ENCODE data around the gene NAV2.

The NAV2 gene

DNA sequence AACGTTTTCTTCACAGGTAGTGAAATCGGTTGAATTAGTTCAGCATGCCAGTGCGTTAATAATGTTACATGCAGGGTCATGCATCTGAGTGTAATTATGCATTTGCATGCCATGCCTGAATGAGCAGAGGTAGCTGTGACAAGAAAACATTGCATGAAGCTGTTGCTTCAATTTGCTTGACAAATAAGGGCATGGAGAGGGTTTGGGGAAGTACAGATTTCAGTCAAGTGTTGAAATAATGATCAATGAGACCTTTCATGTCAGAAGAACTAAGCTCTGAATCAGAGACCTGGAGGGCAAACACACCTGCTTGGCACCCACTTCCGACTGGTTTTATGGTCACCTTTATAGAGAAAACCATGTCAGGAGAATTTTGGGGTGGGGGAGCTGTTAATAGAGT is 226.2 kb downstream of the NAV2 start:
- H3K4me2 ChIP-seq (ENCODE audit: low read length), result no peak overlapping the region
- H3K27me3 ChIP-seq (ENCODE audit: control insufficient read depth, insufficient read depth, low read length), result no peaks in the 10 kb centered on the region
- no peak overlapping the region for H3K9ac ChIP-seq (ENCODE audit: low read depth, low read length)
- H3K9me3 ChIP-seq (replicated peaks; ENCODE audit: low read length), result no peaks in the 10 kb centered on the region
- peaks cover 87% of the 10 kb centered on the region for H3K36me3 ChIP-seq (ENCODE audit: insufficient read depth, low read length)
- no peak overlapping the region for H3K4me3 ChIP-seq (ENCODE audit: low read length)
- peaks cover 23% of the 10 kb centered on the region for H3K4me1 ChIP-seq (ENCODE audit: control insufficient read depth, insufficient read depth, low read length)

DNA sequence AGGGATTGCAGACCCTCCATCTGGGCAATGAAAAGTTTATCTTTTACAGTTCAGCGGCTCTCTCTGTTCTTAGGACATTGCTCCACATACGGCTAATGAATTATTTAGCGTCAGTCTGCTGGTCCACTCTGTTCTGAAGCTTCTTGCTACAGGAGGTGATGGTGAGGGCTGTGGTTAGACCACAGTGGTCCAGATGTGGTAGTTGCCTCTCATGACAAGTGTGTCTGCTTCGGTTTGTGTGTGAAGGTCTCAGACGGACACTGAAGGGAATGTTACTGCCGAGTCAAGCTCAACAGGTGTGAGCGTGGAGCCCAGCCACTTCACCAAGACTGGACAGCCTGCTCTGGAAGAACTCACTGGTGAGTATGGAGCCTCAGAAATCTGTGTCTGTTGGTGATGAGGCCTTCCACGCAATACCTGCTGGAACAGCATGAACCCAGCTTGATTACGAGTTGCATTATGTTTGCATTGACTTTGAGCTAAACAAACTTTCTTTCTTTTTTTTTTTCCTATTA is 226.8 kb downstream of the NAV2 start:
- Histone ChIP-seq H3K4me1 (ENCODE audit: control insufficient read depth, insufficient read depth, low read length) (peaks cover 17% of the 10 kb centered on the region), H3K27me3 (ENCODE audit: control insufficient read depth, insufficient read depth, low read length) (no peaks in the 10 kb centered on the region), H3K9me3 (replicated peaks; ENCODE audit: low read length) (no peaks in the 10 kb centered on the region), H3K9ac (ENCODE audit: low read depth, low read length) (no peak overlapping the region), H3K36me3 (ENCODE audit: insufficient read depth, low read length) (peaks cover 86% of the 10 kb centered on the region), H3K4me2 (ENCODE audit: low read length) (no peak overlapping the region), H3K4me3 (ENCODE audit: low read length) (no peak overlapping the region)

DNA sequence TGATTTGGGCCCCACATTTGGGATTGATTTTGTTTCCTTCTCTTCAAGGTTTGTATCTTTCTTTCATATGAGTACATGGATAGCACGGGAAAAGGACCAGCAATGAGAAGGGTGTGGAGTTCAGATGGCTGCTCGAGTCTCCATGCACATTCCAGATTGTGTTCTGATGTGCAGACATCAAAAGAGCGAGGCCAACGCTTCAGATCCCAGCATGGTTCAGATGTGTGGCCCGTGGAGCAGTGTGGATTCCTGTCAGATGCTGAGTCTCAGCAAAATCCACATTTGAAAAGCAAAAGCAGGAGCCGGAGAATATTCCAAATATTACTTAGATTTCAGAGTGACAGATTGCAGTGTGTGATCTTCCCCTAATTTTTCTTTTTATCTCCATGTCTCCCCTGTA is 228.2 kb downstream of the NAV2 start:
- Histone ChIP-seq H3K4me1 (ENCODE audit: control insufficient read depth, insufficient read depth, low read length) (peaks cover 5% of the 10 kb centered on the region), H3K4me2 (ENCODE audit: low read length) (no peak overlapping the region), H3K9me3 (replicated peaks; ENCODE audit: low read length) (no peaks in the 10 kb centered on the region), H3K4me3 (ENCODE audit: low read length) (no peak overlapping the region), H3K9ac (ENCODE audit: low read depth, low read length) (no peak overlapping the region), H3K27me3 (ENCODE audit: control insufficient read depth, insufficient read depth, low read length) (no peaks in the 10 kb centered on the region), H3K36me3 (ENCODE audit: insufficient read depth, low read length) (peaks cover 86% of the 10 kb centered on the region)

DNA sequence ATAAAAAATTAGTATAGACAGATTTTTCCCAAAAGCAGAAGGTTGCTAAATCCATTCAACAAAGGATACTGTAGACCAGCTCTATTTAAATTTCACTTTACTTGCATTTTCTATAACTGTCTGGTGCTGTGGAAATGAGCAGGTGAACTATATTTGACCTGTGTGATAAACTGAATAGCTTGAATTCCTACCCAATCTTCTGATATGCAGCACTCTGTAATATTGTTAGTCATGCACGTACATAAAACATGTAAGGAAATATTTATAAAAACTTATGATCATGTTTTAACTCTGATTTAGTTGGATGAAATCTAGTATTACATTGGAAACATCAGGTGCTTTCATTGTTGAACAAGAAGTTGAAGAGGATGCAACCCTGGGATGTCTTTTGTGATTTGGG is 234.0 kb downstream of the NAV2 start:
- no peaks in the 10 kb centered on the region for H3K27me3 ChIP-seq (ENCODE audit: control insufficient read depth, insufficient read depth, low read length)
- peaks cover 87% of the 10 kb centered on the region for H3K36me3 ChIP-seq (ENCODE audit: insufficient read depth, low read length)
- H3K4me3 ChIP-seq (ENCODE audit: low read length), result no peak overlapping the region
- H3K4me2 ChIP-seq (ENCODE audit: low read length), result no peak overlapping the region
- peaks cover 2% of the 10 kb centered on the region for H3K4me1 ChIP-seq (ENCODE audit: control insufficient read depth, insufficient read depth, low read length)
- no peak overlapping the region for H3K9ac ChIP-seq (ENCODE audit: low read depth, low read length)
- H3K9me3 ChIP-seq (replicated peaks; ENCODE audit: low read length), result no peaks in the 10 kb centered on the region

DNA sequence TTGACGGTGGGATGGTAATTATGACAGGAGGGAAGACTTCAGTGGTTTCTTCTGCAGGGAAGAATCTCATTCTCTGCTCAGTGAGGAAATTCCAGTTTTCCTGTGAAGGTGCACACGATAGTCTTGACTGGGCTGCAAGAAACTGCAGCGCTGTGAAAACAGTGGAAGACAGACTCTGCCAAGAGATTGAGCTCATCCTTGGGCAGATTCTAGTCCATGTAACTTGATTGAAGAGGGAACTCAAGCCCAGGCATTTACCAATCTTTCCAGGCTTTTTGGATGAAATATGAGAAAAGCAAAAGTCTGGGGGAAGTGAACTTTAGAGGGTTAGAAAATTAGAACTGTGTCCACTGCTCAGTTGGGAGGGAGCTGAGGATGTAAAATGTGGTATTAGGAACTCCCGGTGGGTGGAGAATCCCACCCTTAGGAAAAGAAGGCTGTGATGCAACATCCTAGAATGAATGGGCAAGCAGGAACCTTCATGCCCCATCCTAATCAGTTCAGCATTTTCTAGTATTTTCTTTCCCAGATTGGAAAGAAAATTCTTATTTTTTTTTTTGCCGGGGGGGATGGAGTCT is 235.0 kb downstream of the NAV2 start:
- no peak overlapping the region for H3K4me3 ChIP-seq (ENCODE audit: low read length)
- no peaks in the 10 kb centered on the region for H3K27me3 ChIP-seq (ENCODE audit: control insufficient read depth, insufficient read depth, low read length)
- H3K4me1 ChIP-seq (ENCODE audit: control insufficient read depth, insufficient read depth, low read length), result peaks cover 10% of the 10 kb centered on the region
- H3K9ac ChIP-seq (ENCODE audit: low read depth, low read length), result no peak overlapping the region
- H3K9me3 ChIP-seq (replicated peaks; ENCODE audit: low read length), result no peaks in the 10 kb centered on the region
- no peak overlapping the region for H3K4me2 ChIP-seq (ENCODE audit: low read length)
- peaks cover 85% of the 10 kb centered on the region for H3K36me3 ChIP-seq (ENCODE audit: insufficient read depth, low read length)

DNA sequence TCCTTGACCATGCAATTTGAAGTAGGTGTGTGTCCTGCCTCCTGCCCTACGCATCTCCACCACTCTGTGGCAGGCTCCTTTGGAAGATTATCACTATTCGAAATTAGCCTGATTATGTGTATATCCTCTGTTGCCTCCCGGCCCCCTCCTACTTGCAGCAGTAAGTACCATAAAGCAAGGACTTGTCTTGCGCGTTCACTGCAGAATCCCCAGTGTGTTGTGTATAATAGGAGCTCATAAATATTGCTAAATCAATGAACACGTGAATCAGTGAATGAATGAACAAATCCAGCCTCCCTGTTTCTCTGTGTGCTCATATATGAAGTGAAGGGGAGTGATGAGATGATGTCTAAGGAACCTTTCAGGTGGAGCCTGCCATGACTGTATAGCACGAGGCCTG is 237.0 kb downstream of the NAV2 start:
- Histone ChIP-seq H3K9ac (ENCODE audit: low read depth, low read length) (no peak overlapping the region), H3K36me3 (ENCODE audit: insufficient read depth, low read length) (peaks cover 78% of the 10 kb centered on the region), H3K27me3 (ENCODE audit: control insufficient read depth, insufficient read depth, low read length) (no peaks in the 10 kb centered on the region), H3K4me2 (ENCODE audit: low read length) (no peak overlapping the region), H3K4me3 (ENCODE audit: low read length) (no peak overlapping the region), H3K9me3 (replicated peaks; ENCODE audit: low read length) (no peaks in the 10 kb centered on the region), H3K4me1 (ENCODE audit: control insufficient read depth, insufficient read depth, low read length) (peaks cover 30% of the 10 kb centered on the region)

DNA sequence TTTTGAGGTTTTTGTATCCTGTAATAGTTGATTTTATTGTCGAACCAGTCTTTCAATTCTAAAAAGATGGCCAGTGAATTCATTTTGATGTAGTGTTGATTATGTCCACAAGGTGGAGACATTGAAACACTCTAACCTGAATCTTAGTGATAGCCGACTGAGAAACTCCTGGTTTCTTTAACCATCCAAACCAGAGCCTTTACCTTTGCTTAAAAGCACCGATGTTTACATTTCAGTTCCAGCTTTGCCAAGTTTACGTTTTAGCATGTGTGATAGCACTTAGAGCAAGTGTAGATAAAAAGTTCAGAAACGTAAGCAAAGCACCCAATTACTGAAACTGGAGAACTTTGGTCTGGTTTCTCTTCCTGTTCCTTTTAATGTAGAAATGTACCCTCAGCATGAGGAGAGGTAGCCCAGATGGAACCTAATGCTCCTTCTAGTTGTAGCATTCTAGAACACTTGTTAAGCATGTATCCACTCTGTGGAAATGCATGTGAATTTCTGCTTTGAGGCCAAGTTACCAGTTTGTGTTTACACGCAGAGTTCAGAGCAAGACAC is 239.0 kb downstream of the NAV2 start:
- H3K4me3 ChIP-seq (ENCODE audit: low read length), result no peak overlapping the region
- no peaks in the 10 kb centered on the region for H3K27me3 ChIP-seq (ENCODE audit: control insufficient read depth, insufficient read depth, low read length)
- no peak overlapping the region for H3K4me2 ChIP-seq (ENCODE audit: low read length)
- H3K9me3 ChIP-seq (replicated peaks; ENCODE audit: low read length), result no peaks in the 10 kb centered on the region
- peaks cover 43% of the 10 kb centered on the region for H3K4me1 ChIP-seq (ENCODE audit: control insufficient read depth, insufficient read depth, low read length)
- H3K36me3 ChIP-seq (ENCODE audit: insufficient read depth, low read length), result peaks cover 78% of the 10 kb centered on the region
- H3K9ac ChIP-seq (ENCODE audit: low read depth, low read length), result peak overlapping the region; percentile 6

DNA sequence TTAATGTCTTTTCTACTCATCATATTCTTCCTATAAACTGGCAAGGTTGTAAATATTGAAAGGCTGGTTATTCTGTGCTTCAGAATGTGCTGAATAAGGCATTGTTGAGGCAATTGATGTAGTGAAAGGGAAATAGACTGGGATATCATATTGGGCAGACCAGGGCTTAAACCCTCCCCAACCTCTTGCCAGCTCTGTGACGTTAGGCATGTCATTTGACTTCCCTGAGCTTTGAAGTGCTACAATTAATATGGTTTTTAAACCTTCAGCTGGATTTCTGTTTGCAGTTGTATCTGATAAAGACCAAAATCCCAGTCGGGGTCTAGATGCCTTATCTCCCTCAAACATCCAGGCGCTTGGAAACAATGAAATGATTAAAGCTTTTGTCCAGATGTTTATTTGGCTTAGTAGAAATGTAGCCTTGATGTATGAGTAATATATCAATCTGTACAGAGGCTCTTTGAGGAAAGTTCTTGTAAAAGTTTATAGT is 239.5 kb downstream of the NAV2 start:
- Histone ChIP-seq H3K9ac (ENCODE audit: low read depth, low read length) (peak overlapping the region; percentile 6), H3K4me2 (ENCODE audit: low read length) (no peak overlapping the region), H3K4me3 (ENCODE audit: low read length) (no peak overlapping the region), H3K36me3 (ENCODE audit: insufficient read depth, low read length) (peaks cover 78% of the 10 kb centered on the region), H3K9me3 (replicated peaks; ENCODE audit: low read length) (no peaks in the 10 kb centered on the region), H3K27me3 (ENCODE audit: control insufficient read depth, insufficient read depth, low read length) (no peaks in the 10 kb centered on the region), H3K4me1 (ENCODE audit: control insufficient read depth, insufficient read depth, low read length) (peaks cover 48% of the 10 kb centered on the region)

DNA sequence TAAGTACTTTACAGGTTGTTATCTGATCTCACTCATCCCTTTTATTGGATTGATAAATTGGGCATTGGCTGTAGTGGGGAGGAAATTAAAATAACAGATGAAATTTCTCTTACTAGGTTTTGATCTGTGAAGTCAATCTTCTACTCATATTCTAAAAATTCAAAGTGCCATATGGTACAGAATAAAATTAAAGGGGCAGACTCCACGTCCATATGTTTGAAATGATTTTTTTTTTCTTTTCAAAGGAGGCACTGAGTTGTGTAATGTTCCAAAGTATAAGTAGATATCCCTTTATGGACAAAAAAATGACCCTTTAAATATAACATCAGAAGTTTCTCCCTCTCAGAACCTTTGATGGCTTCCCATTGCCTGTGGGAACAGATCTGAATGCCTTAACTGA is 240.3 kb downstream of the NAV2 start:
- H3K9ac ChIP-seq (ENCODE audit: low read depth, low read length), result no peak overlapping the region
- H3K36me3 ChIP-seq (ENCODE audit: insufficient read depth, low read length), result peaks cover 77% of the 10 kb centered on the region
- no peaks in the 10 kb centered on the region for H3K9me3 ChIP-seq (replicated peaks; ENCODE audit: low read length)
- peaks cover 52% of the 10 kb centered on the region for H3K4me1 ChIP-seq (ENCODE audit: control insufficient read depth, insufficient read depth, low read length)
- H3K4me2 ChIP-seq (ENCODE audit: low read length), result no peak overlapping the region
- H3K27me3 ChIP-seq (ENCODE audit: control insufficient read depth, insufficient read depth, low read length), result no peaks in the 10 kb centered on the region
- H3K4me3 ChIP-seq (ENCODE audit: low read length), result no peak overlapping the region

DNA sequence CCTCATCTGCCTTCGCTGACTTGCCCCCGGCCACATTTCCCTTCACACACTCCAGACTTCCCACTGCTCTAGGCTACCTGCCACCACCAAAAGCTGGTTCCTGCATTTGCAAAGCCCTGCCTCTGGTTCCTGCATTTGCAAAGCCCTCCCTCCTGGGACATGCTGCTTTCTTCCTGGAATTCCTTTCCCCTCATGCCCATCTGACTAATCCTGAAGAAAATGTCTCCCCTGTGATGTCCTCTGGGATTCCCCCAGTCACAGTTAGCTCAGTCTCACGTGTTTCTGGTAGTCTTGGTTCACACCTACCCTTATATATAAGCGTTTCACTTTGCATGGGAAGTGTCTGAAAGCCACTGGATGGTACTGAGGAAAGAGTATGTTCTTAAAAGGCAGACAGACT is 240.7 kb downstream of the NAV2 start:
- peak overlapping the region; percentile 4 for H3K9ac ChIP-seq (ENCODE audit: low read depth, low read length)
- H3K9me3 ChIP-seq (replicated peaks; ENCODE audit: low read length), result no peaks in the 10 kb centered on the region
- H3K4me1 ChIP-seq (ENCODE audit: control insufficient read depth, insufficient read depth, low read length), result peaks cover 52% of the 10 kb centered on the region
- peak overlapping the region; percentile 2 for H3K4me3 ChIP-seq (ENCODE audit: low read length)
- H3K36me3 ChIP-seq (ENCODE audit: insufficient read depth, low read length), result peaks cover 78% of the 10 kb centered on the region
- peak overlapping the region; percentile 11 for H3K4me2 ChIP-seq (ENCODE audit: low read length)
- no peaks in the 10 kb centered on the region for H3K27me3 ChIP-seq (ENCODE audit: control insufficient read depth, insufficient read depth, low read length)

DNA sequence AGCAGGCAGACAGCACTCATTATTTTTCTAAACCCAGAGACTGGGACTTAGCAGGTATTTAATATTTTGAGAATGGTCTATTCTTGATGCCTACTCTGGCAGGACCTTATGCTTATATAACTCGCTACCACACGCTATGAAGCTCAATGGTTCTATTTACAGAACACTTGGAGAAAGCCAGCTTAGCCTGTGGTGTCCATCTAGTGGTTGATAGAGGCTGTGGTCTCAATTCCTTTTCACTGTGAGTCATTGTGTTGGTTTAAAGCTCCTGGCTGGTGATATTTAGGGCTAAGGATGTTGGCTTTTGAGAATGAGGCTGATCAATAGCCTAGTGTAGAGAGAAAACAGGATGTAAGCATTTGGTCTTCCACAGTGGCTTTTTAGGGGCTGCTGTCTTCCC is 241.3 kb downstream of the NAV2 start:
- H3K9me3 ChIP-seq (replicated peaks; ENCODE audit: low read length), result no peaks in the 10 kb centered on the region
- H3K4me1 ChIP-seq (ENCODE audit: control insufficient read depth, insufficient read depth, low read length), result peaks cover 52% of the 10 kb centered on the region
- H3K27me3 ChIP-seq (ENCODE audit: control insufficient read depth, insufficient read depth, low read length), result no peaks in the 10 kb centered on the region
- no peak overlapping the region for H3K4me3 ChIP-seq (ENCODE audit: low read length)
- peak overlapping the region; percentile 4 for H3K9ac ChIP-seq (ENCODE audit: low read depth, low read length)
- H3K36me3 ChIP-seq (ENCODE audit: insufficient read depth, low read length), result peaks cover 78% of the 10 kb centered on the region
- peak overlapping the region; percentile 11 for H3K4me2 ChIP-seq (ENCODE audit: low read length)

DNA sequence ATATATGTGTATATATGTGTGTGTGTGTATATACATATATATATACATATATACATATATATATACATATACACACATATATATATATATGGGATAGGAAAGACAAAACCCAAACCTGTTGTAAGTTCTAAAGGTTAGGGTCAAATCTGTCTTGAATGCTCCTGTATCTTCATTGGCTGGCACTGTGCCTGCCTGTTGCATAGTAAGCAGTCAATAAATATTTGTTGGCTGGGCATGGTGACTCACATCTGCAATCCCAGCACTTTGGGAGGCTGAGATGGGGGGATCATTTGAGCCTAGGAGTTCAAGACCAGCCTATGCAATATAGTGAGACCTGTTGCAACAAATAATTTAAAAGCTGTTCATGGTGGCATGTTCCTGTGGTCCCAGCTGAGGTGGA is 242.3 kb downstream of the NAV2 start:
- H3K9me3 ChIP-seq (replicated peaks; ENCODE audit: low read length), result no peaks in the 10 kb centered on the region
- no peak overlapping the region for H3K4me2 ChIP-seq (ENCODE audit: low read length)
- H3K9ac ChIP-seq (ENCODE audit: low read depth, low read length), result no peak overlapping the region
- H3K27me3 ChIP-seq (ENCODE audit: control insufficient read depth, insufficient read depth, low read length), result no peaks in the 10 kb centered on the region
- peaks cover 52% of the 10 kb centered on the region for H3K4me1 ChIP-seq (ENCODE audit: control insufficient read depth, insufficient read depth, low read length)
- no peak overlapping the region for H3K4me3 ChIP-seq (ENCODE audit: low read length)
- H3K36me3 ChIP-seq (ENCODE audit: insufficient read depth, low read length), result peaks cover 77% of the 10 kb centered on the region

Data from skeletal muscle satellite cell (primary cell).